Astrocyte (in vitro differentiated cells and primary cell): ENCODE results near the gene PLCG2. TPM values are rescaled to one million over a fixed set of nuclear protein-coding genes. Genes with fewer than 3 reads are reported as not detected.

Experiments used
- DNase-seq: peaks from one replicate; pipeline ENCODE4 v3.0.0-alpha.2; 2010; ENCODE audit warnings: low read depth
- FAIRE-seq: peaks from 2 replicates; lab custom pipeline; 2011; peaks lifted over from hg19 to GRCh38; lab: Jason Lieb, UNC
- H2AFZ ChIP-seq: 2 replicates; pipeline ENCODE4 v1.6.0; 2012; ENCODE audit warnings: low read depth, low read length, inconsistent platforms
- H3K27ac ChIP-seq: 2 replicates; pipeline ENCODE4 v1.5.1; 2011; ENCODE audit warnings: low read depth, low read length, inconsistent platforms
- H3K27me3 ChIP-seq: 2 replicates; pipeline ENCODE4 v1.6.0; 2011; ENCODE audit warnings: low read length, inconsistent platforms; ENCODE audit not compliant: insufficient read depth
- H3K36me3 ChIP-seq: 2 replicates; pipeline ENCODE4 v1.5.1; 2011; ENCODE audit warnings: low read length, inconsistent platforms; ENCODE audit not compliant: insufficient read depth
- H3K4me1 ChIP-seq: 2 replicates; pipeline ENCODE4 v1.5.1; 2011; ENCODE audit warnings: low read length, inconsistent platforms; ENCODE audit not compliant: insufficient read depth
- H3K4me2 ChIP-seq: 2 replicates; pipeline ENCODE4 v1.6.0; 2012; ENCODE audit warnings: low read length, inconsistent platforms
- H3K4me3 ChIP-seq: 2 replicates; pipeline ENCODE4 v1.5.1; 2011; ENCODE audit warnings: low read depth, mild to moderate bottlenecking, low read length, inconsistent platforms; ENCODE audit not compliant: insufficient read depth
- H3K79me2 ChIP-seq: 2 replicates; pipeline ENCODE4 v1.6.0; 2012; ENCODE audit warnings: mild to moderate bottlenecking, low read length, inconsistent platforms; ENCODE audit not compliant: insufficient read depth
- H3K9ac ChIP-seq: 2 replicates; pipeline ENCODE4 v1.6.0; 2012; ENCODE audit warnings: mild to moderate bottlenecking, low read length, inconsistent platforms
- H3K9me3 ChIP-seq: 2 replicates; pipeline ENCODE4 v1.5.1; 2012; ENCODE audit warnings: low read depth, mild to moderate bottlenecking, low read length, inconsistent platforms; ENCODE audit not compliant: insufficient read depth
- H4K20me1 ChIP-seq: 2 replicates; pipeline ENCODE4 v1.6.0; 2012; ENCODE audit warnings: low read length, inconsistent platforms; ENCODE audit not compliant: insufficient read depth
- H3K27ac Mint-ChIP-seq: one replicate; pipeline ENCODE4 v1.8.0; 2021; ENCODE audit warnings: mild to moderate bottlenecking, mixed read lengths; ENCODE audit not compliant: unreplicated experiment
- H3K27me3 Mint-ChIP-seq: one replicate; pipeline ENCODE4 v1.8.0; 2021; ENCODE audit warnings: low read depth, mixed read lengths; ENCODE audit not compliant: unreplicated experiment
- H3K36me3 Mint-ChIP-seq: one replicate; pipeline ENCODE4 v1.8.0; 2021; ENCODE audit warnings: low read depth, mixed read lengths; ENCODE audit not compliant: unreplicated experiment
- H3K4me1 Mint-ChIP-seq: one replicate; pipeline ENCODE4 v1.8.0; 2021; ENCODE audit warnings: low read depth, mixed read lengths; ENCODE audit not compliant: unreplicated experiment
- H3K4me3 Mint-ChIP-seq: one replicate; pipeline ENCODE4 v1.8.0; 2021; ENCODE audit warnings: mild to moderate bottlenecking, moderate library complexity, mixed read lengths; ENCODE audit not compliant: unreplicated experiment
- H3K9me3 Mint-ChIP-seq: one replicate; pipeline ENCODE4 v1.8.0; 2021; ENCODE audit warnings: mild to moderate bottlenecking, mixed read lengths; ENCODE audit not compliant: unreplicated experiment
- CTCF ChIP-seq: IDR thresholded peaks from 2 replicates; pipeline ENCODE4 v1.5.1; 2011; ENCODE audit warnings: low read depth, mild to moderate bottlenecking, inconsistent platforms, low read length, moderate library complexity; ENCODE audit not compliant: insufficient read depth
- EZH2 ChIP-seq: IDR thresholded peaks from 2 replicates; pipeline ENCODE4 v1.6.1; 2012; ENCODE audit warnings: mild to moderate bottlenecking, low read length, inconsistent platforms; ENCODE audit not compliant: insufficient read depth
- total RNA-seq: library from RNA; stranded (reverse); gene quantifications from 2 replicates; pipeline ENCODE4 v1.2.1, GENCODE V29; 2021

Gene PLCG2
- total RNA-seq, 1 donor from 2014 or later: 3.1 TPM

DNA sequence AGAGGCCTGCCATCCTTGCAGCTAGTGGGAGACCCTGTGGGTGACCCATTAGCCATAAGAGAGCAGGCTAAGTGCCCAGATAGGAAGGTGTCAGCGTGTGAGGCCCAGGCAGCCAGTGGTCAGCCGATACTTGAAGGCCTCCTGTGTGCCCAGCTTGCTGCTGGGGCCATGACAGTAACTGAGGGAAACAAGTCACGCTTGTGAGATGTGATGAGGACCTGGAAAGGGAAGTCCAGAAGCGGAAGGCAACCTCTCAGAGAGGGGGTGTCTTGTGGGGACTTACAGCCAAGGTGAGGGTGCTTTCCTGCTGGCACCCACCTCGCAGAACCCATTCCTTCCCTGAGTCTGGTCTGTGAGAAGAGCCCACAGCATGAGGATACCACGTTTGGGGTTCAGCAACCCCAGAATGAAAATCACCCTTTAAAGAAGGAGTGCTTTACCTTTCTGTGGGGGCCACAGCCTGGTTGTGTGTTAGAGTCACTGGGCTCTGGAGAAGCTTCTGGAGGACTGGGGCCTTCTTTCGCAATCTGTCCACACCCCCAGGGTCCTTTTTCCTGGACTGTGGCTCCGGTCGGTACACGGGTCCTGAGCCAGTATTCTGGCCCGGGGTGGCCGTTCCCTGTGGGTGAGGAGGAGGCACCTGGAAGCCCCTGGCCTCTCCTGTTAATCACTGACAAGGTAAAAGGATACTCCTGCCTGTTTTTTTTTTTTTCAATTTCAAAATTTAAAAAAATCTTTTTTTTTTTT is 53.9 kb downstream of the PLCG2 start:
- Histone ChIP-seq H3K9me3 (no peaks in the 10 kb centered on the region), H3K9ac (no peak overlapping the region), H3K79me2 (no peaks in the 10 kb centered on the region), H3K27ac (no peak overlapping the region), H3K27me3 (no peaks in the 10 kb centered on the region), H3K4me3 (no peak overlapping the region), H3K4me1 (no peaks in the 10 kb centered on the region), H3K36me3 (no peaks in the 10 kb centered on the region), H3K4me2 (no peak overlapping the region), H4K20me1 (no peaks in the 10 kb centered on the region), H2AFZ (no peak overlapping the region)
- FAIRE-seq (no peak), DNase-seq (no peak)
- no peak overlapping the region for H3K27ac Mint-ChIP-seq
- no peak overlapping the region for H3K4me3 Mint-ChIP-seq
- no peak for TF ChIP-seq CTCF
- H3K4me1 Mint-ChIP-seq: peaks cover 22% of the 10 kb centered on the region
- H3K9me3 Mint-ChIP-seq: peaks cover 2% of the 10 kb centered on the region
- peaks cover 5% of the 10 kb centered on the region for H3K27me3 Mint-ChIP-seq
- peaks cover 3% of the 10 kb centered on the region for H3K36me3 Mint-ChIP-seq

DNA sequence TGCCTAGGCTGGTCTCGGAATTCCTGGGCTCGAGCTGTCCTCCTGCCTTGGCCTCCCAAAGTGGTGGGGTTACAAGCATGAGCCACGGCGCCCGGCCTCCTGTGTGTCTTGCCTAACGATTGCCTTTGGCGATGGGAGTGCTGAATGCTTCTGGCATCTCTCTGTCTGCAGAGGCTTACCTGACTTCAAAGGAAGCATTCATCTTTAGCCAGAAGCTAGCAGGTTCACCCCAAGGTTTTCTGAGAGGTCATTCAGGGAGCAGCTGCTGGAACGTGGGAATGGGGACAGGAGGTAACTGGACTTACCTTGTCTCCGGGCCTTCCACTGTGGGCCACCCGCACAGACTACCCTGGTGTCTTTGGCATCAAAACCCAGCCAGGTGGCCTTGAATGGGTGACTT is 54.7 kb downstream of the PLCG2 start:
- H3K36me3 Mint-ChIP-seq: peaks cover 3% of the 10 kb centered on the region
- no peak overlapping the region for H3K4me3 Mint-ChIP-seq
- H3K27ac ChIP-seq: no peak overlapping the region
- H3K4me2 ChIP-seq: no peak overlapping the region
- no peaks in the 10 kb centered on the region for H4K20me1 ChIP-seq
- H3K4me1 Mint-ChIP-seq: peaks cover 22% of the 10 kb centered on the region
- H3K36me3 ChIP-seq: no peaks in the 10 kb centered on the region
- H2AFZ ChIP-seq: no peak overlapping the region
- TF ChIP-seq CTCF: no peak
- TF ChIP-seq EZH2: no peak
- no peak for FAIRE-seq
- no peak overlapping the region for H3K27ac Mint-ChIP-seq
- no peaks in the 10 kb centered on the region for H3K9me3 ChIP-seq
- no peak overlapping the region for H3K4me3 ChIP-seq
- H3K9me3 Mint-ChIP-seq: peaks cover 2% of the 10 kb centered on the region
- no peak for DNase-seq
- H3K9ac ChIP-seq: no peak overlapping the region
- H3K27me3 Mint-ChIP-seq: peaks cover 5% of the 10 kb centered on the region
- H3K27me3 ChIP-seq: no peaks in the 10 kb centered on the region
- H3K4me1 ChIP-seq: no peaks in the 10 kb centered on the region
- no peaks in the 10 kb centered on the region for H3K79me2 ChIP-seq

DNA sequence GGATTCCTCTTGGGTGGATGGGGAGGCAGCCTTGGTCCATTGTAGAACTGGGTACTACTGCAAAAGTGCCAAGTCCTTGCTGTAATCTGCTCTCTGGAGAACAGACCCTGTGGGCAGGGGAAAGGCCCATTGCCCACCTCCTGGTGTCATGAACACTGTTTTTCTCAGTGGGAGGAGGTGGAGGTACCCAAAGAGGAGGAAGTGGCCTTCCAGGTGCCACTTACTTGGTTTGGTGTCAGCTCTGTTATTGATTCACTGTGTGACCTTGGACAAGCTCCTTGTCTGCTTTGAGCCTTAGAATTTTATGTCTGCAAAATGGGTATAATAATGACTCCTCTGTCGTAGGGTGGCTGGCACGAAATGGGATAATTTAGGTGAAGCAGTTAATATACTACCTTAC is 55.8 kb downstream of the PLCG2 start:
- Mint-ChIP-seq H3K27ac (no peak overlapping the region), H3K9me3 (no peaks in the 10 kb centered on the region), H3K4me1 (peaks cover 24% of the 10 kb centered on the region), H3K4me3 (no peak overlapping the region), H3K36me3 (peaks cover 3% of the 10 kb centered on the region), H3K27me3 (peaks cover 5% of the 10 kb centered on the region)
- Histone ChIP-seq H3K27ac (no peak overlapping the region), H3K4me3 (no peak overlapping the region), H3K9me3 (no peaks in the 10 kb centered on the region), H2AFZ (no peak overlapping the region), H3K4me2 (no peak overlapping the region), H3K9ac (no peak overlapping the region), H3K79me2 (no peaks in the 10 kb centered on the region), H3K4me1 (no peaks in the 10 kb centered on the region), H4K20me1 (no peaks in the 10 kb centered on the region), H3K27me3 (no peaks in the 10 kb centered on the region), H3K36me3 (no peaks in the 10 kb centered on the region)
- TF ChIP-seq EZH2: no peak
- TF ChIP-seq CTCF: no peak
- no peak for FAIRE-seq
- DNase-seq: no peak
